Globus pallidus (tissue), 1 donor: ENCODE data around the gene PDXDC1.
"Not testable (repeated sequence)": the region's sequence is repeated elsewhere in the genome, so short reads cannot be mapped to it uniquely, and the experiment has no call there.

Source experiments
- DNase-seq: peaks from one replicate; pipeline ENCODE4 v3.0.0-alpha.2; 2015; ENCODE audit warnings: low spot score

PDXDC1 gene

DNA sequence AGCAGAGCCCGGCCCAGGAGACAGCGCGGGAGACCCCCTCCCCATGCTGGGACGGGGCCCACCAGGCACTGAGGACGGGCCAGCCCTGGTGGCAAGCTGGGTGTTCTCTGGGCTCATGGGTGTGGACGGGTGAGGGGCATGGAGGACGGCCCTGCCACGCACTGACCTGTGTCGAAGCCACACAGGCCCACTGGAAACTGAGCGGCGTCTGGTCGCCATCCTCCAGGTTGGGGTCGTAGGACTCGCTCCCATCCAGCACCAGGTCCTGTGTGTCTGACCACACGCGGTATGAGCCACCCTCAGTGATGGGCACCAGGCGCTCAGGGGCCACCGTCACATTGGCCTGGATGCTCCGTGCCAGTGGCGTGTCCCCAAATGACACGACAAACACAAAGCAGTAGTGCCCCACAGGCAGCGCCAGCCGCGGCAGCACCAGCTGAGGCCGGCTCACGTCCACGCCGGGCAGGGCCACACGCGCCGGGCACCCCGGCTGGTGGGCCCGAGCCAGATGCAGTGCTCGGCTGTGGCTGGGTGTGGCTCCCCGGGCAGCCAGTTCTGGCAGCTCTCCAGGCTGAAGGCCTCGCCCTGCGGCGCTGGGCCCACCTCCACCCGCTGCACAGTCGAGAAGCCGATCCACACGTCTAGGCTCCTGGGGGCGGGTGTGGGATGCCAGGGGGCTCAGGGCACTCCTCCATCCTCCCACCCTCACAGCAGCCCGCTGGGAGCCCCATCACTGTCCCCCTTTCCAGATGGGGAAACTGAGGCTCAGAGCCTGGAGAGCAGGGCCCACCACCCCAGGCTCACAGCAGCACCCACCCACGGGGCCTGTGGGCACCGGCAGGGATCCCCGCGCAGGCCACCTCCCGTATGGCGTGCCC, 160.9 kb downstream of the PDXDC1 start:
- not testable (repeated sequence) for DNase-seq

DNA sequence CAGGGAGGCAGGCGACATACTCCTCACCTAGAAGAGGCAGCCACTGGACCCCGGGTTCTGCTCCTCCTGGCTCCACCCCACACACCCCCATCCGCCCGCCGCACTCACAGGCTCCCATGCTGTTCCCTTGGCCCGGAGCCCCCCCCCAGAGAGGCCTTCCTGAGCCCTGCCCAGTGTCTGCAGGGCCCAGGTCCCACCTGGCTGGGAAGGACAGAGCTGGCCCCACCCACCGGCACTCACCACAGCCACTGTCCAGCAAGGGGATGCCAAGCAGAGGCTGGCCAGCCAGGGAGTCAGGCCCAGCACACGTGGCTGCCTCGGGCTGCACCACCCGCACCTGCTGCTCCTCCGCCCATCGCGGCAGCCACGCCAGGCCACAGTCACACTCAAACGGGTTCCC, 162.7 kb downstream of the PDXDC1 start:
- not testable (repeated sequence) for DNase-seq

DNA sequence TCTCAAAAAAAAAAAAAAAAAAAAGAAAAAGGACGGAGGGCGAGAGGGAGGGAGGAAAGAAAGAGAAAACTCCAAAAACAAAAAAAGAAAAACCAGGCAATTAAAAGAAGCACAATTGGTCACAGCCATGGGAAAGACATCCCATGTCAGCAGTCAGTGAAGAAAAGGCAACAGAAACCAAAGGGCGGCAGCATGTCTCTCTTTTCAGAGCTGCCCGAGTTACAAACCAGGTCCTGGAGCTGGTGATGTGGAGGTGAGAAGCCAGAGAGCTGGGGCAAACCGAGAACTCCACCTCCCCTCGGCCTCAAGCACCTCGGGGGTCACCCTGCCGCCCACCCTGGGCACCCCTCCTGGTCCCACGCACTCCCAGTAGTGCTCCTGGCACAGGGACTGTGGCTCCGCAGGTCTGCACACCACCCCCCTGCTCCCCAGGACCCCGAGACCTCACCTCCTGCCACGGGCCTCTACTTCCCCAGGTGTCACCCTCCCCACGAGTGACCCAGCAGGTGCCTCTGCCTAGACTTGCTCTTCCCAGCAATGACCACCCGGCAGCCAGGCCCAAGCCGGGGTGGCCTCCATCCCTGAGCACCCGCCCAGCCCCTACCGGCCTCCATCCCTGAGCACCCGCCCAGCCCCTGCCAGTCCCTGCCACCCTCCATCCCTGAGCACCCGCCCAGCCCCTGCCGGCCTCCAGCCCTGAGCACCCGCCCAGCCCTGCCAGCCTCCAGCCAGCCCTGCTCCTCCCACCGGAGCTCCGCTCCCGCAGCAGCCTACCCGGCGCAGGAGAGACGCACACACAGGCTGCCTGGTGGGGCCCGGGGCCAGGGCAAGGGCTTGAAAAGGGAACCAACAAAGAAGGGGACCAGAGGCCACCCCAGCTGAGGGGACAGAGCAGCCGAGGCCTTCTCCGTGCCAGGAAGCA, 165.9 kb downstream of the PDXDC1 start:
- not testable (repeated sequence) for DNase-seq

DNA sequence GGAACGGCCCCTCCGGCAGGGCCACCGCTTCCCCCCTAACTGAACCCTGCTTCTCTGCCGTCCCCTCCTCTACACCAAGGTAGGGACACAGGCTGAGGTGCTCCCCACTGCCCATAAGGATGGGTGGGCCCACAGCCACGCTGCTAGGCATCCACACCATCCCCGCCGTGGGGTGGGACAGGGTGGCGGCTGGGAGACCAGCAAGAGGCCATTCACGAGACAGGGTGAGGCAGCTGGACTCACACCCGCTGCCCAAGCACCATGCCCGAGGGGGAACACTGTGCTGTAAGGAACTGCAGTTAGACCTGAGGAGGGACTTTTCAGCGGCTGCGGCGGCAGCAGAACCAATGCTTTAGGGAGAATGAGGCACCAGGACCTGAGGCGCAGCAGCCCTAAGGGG, 166.8 kb downstream of the PDXDC1 start:
- DNase-seq = no peak

DNA sequence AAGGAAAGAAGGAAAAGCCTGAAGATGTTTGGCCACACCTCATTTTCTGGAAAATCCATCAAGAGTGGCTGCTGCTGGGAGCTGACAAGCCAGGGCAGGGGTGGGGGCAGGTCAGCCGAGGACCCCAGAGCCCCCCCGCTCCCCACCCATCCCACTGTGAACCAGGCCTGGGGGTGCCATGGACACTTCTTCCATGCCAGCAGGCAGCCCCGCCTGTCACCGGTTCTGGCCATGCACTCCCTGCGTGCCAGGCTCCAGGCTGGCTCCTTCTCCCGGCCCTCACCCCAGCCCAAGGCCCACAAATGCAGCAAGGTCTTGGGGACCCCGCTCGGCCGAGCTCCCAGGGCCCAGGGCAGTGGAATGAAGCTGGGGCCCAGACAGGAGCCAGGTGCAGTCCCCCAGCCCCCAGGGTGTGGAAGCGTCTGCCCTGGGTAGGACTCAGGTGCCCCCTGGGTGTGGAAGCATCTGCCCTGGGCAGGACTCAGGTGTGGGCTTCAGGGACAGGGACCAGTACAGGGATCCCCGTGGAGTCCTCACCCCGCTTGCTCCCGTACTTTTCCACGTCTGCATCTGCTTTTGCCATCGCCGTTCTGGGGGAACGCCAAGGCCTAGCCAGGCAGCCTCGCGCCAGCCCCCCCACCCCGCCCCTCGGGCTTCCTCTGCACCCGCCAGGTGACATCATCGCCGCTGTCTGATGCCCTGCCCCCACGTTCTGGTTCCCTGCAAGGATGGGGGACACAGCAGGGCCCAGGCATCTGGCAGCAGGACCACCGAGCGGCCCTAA, 167.5 kb downstream of the PDXDC1 start:
- DNase-seq = not testable (repeated sequence)

DNA sequence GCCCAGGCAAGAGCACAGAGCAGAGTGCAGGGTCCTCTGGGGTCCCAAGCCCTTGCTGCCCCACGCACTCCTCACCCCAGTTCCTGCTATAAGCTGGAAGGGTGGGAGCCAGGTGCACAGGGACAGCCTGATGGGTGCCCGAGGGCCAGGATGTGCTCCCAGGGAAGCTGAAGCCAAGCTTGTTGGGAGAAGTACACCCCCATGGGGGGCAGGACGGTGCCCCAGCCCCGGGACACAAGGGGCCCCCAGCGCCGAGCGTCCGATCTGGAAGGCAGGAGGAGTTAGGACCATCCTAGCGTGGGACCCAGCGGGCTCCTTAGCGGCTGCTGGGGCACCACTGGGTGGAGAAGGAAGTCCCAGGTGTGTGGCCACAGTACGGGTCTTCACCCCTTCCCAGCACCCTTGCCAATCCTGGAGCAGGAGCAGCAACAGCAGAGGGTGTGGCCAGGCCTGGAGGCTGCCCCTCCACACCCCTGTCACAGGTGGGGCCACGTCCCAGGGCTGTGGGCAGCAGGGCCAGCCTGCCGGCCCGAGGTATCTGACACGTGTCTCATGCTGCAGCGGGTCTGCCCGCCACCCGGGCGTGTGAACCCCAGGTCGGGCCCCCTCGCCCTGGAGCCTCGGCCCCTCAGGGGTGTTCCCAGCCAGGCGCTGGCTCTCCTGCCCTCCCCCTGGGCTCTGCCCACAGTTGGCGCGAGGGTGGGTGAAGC, 168.2 kb downstream of the PDXDC1 start:
- not testable (repeated sequence) for DNase-seq

DNA sequence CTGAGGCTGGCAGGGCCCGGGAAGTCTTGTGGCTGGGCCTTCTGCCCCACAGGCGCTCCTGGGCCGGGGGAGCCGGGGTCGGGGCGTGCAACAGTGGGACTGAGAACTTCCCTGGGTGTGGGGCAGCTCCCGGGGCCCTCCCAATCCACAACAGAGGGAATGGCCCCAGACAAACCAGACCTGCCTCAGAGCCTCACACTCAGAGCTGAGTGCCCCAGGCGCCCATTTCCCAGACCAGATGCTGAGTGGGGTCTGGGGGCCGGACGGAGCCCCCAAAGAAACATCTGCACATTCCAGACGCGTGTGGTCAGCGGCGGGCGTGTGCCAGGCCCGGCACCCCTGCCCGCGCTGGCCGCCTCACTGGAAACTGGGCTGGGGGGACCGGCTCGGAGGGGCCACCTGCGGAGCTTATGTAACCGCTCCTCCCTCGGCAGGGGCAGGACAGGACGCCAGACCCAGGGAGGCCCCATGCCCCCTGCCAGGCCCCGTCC, 168.8 kb downstream of the PDXDC1 start:
- not testable (repeated sequence) for DNase-seq

DNA sequence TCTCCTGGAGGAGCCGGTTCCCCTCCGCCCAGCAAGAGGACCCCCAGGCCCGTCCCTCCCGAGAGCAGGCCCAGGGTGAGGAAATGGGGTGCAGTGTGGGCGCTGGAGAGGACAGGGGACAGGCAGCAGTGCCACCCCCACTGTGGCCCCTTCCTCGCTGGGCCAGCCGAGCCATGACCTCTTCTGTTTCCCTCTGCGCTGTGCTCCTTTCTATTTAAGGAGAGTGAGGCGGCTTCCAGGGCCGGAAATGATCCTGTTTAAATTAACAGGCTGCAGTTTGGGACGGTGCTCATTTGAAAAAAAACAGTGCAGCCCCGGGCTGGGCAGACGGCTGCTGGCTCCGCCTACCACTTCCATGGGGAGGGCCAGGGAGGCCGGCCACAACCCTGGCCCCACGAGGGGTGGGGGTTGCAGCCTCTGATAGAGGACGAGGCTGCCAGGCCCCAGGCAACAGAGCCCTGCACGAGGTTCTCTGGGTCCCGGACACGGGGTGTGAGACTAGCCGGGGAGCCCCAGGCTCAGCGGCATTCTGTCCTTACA, 169.3 kb downstream of the PDXDC1 start:
- DNase-seq = not testable (repeated sequence)

DNA sequence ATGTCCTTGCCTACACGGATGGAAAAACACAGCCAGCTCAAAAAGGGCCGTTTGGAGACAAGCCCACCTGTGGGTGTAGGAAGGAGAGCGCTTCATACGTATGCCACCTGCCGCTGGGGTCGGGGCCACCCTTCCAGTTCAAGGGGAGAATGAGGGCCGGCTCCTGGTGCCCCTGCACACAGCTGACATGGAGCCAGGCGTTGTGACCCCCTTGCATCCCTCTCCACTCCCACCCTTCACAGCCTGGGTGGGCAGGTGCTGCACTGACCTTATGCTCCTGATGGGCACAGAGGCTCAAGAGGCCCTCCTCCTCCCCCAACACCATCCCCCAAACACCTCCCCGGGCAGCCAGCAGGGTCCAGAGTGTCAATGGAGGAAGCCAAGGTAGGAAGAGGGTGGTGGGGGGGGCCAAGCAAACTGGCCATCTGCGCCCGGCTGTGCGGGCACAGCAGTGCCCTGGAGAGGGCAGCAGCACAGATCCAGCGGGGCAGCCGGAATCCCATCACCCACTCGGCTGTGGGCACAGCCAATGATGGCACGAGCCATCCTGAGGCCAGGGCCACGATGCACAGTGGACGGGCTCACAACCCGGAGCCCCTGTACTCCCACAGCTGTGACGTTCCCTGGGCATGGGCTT, 170.1 kb downstream of the PDXDC1 start:
- not testable (repeated sequence) for DNase-seq

DNA sequence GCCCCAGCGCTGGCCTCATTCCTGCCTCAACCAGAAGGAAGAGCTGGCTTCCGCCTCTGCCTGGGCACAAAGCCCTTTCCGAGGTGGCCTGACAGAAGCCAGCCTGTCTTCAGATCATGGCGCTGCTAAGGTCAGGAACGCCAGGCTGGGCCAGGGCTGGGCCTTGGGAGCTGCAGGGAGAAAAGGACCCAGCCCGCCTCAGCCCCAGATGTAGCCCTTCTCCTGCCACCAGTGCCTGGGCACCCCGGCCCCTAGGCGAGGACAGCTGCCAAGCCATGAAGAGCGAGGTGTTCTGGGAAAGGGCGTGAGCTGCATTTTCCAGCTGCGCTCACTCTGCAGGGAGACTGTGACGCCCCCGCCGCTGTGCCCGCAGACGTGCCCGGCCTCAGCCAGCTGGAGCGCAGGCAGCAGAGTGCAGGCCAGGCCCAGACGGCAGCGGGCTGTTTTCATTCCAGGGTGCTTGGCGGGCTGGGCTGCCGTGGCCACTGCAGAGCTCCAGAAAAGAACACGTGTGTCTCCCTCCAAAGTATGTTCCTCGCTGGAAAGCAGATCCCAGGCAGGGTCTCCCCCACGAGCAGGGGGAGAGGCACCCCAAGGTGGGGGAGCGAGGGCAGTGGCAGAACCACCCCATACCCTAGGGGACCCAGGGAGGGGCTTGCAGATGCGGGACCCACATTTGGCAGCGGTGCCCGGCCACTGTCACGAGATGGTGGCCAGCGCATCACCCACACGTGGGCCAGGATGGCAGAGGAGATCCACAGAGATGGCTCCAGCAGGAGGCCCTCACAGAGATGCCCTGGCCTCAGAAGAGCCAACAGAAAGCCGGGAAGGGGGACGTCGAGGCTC, 170.8 kb downstream of the PDXDC1 start:
- peak; percentile 77 for DNase-seq

DNA sequence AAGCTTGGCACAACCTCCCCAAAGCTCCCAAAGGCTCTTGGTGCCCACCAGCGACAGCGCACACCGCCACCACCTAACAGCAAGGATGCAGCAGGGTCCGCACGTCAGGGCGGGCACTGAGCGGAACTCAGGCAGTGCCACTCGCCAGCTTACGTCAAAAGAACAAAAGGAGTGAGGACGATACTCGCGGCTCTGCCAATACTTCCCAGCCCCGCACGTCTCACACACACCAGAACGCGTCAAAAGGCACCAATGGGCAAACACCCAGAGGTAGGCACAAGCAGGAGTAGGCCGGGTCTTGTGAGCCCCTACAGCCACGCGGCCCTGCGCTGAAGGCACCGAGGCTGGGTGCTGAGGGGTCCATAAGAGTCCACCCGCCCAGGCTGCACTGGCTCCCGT, 171.4 kb downstream of the PDXDC1 start:
- not testable (repeated sequence) for DNase-seq

DNA sequence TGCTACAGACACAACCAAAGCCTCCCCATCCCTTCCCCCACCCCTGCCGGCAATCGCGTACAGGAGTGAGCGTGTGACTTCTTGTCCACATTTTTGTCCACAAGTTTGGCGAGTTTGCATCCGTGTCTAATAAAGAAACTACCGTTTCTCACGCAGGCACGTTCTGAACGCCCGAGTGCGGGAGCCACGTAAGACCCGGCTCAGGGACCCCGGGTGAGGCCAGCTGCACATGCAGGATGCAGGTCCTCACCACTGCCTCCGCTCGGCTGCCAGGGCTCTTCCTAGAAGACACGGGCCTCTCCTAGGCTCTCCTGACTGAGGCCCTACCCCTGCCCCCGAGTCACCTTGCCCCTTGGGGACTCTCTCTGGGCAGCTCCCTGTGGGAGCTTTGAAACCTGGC, 174.0 kb downstream of the PDXDC1 start:
- not testable (repeated sequence) for DNase-seq

DNA sequence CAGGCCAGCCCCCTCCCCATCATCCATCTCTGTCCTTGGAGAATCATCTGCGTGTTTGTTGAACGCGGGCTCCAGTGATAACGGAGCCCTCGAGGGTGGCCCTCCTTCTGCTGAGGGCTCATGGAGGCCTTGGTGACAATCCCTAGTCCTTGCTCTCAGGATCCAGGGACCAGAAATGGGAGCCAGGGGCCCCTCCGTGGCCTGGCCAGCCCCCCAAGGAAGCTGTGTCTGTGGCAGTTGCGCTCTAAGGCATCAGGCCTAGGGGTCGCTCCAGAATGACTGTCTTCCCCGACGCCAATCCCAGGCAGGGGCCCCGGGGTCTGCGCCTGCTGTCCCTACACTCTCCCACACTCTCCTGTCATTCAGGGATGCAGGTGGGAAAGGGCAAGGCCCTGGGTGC, 174.4 kb downstream of the PDXDC1 start:
- not testable (repeated sequence) for DNase-seq

DNA sequence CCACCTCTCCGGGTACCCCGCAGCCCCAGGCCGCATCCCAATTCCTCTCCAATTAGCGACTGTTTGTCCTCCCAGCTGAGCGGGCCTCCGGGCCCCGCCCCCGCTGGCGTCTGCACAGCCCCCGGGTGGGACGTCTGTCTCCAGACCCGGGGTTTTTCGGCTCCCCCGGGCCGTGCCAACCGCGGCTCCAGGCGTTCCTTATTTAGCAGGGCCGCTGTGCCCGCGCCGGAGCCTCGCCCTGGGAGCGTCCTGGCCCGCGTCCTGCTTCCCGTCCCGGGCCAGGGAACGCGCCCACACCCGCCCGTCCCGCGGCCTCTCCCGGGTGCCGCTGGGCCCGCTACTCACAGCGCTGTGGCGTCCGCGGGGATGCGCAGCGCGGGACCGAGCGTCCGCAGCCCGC, 179.2 kb downstream of the PDXDC1 start:
- not testable (repeated sequence) for DNase-seq

DNA sequence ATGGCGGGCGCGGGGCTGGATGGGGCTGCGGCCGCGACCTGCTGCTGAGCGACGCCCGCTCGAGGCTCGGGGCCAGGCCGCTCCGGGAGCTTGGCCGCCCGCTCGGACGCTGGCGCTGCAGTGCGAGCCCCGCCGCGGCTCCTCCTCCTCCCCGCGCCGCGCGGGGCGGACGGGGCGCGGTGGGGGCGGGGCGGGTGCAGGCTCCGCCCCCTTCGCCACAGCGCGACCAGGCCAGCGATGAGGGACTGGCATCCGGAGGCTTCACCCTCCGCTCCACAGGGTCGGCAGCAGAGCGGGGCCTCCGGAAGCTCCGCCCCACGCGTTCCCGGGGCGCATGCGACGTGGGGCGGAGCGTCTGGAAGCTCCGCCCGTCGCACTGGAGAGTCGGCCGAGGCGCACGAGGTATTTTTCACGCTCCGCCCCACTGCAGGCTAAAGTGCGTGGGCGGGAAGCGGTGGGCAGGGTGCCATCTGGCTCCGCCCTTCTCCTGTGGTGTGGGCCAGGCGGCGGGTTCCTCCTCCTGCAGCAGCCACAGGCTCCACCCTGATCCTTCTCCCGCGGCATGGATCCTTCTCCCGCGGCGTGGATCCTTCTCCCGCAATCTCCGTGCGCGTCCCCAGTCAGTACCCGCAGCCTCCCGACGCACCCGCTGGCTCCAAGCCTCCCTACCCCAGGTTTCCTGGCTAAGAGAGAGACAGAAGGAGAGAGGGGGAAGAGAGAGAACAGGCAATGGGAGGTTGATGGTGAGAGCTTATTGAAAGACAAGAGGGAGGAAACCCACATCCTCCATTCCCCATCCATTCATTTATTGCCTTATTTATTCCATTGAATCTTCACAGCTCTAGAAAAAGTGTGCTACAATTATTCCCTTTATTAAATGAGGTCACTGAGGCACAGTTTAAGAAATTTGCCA, 180.1 kb downstream of the PDXDC1 start:
- DNase-seq = peak; percentile 88

DNA sequence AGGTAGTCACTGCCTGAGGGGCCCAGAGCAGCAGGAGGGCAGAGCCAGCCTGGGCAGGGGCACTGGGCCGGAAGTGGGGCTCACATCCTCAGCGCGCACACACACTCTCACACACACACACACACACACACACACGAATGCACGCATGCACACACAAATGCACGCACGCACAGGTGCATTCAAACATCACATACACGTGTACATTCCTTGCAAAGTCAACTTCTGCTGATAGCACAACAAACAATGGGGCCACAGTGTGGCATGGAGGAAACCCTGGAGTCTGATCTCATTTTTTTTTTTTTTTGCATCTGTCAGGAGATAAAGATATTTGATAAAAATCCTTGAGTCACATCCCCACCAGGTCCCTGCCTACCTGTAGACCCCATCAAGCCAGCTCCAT, 182.8 kb downstream of the PDXDC1 start:
- DNase-seq = not testable (repeated sequence)

DNA sequence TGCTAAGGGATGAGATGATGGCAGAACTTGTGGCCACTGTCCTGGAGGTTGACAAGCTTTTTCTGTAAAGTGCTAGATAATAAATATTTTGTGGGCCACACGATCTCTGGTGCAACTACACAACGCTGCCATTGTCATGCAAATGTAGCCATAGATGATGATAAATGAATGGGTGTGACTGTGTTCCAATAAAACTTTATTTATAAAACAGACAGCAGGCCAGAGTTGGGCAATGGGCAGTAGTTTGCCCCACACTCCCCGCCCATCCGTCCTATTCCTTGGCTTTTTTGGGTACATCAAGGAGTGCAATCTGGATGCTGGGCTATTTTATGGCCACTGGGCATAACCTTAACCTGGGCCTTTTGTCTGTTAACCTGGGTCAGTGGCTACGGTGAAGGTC, 184.8 kb downstream of the PDXDC1 start:
- not testable (repeated sequence) for DNase-seq

DNA sequence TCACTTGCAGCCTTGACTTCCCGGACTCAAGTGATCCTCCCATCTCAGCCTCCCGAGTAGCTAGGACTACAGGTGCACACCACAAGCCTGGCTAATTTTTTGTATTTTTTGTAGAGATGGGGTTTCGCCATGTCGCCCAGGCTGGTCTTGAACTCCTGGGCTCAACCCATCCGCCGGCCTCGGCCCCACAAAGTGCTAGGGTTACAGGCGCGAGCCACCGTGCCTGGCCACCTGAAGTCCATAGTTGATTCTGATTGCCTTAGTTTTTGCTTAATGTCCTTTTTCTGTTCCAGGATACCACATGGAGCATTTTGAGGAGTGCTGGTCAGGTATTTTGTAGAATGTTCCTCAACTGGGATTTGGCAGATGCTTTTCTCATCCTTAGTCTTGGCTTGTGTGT, 185.7 kb downstream of the PDXDC1 start:
- DNase-seq = not testable (repeated sequence)
